Measurements from ENCODE around the gene YWHAG.
"Not testable (repeated sequence)": the region's sequence is repeated elsewhere in the genome, so short reads cannot be mapped to it uniquely, and the experiment has no call there.

The YWHAG gene

GRCh38 chr7:76377186-76377918 is 18.6 kb upstream of the YWHAG start:
- DNase-seq: no peak

- DNase-seq: no peak
Observed at GRCh38 chr7:76375251-76375650, 16.5 kb upstream of the YWHAG start.

GRCh38 chr7:76372984-76373833 is 14.4 kb upstream of the YWHAG start:
- no peak for DNase-seq

- no peak for DNase-seq
Observed at GRCh38 chr7:76371396-76371795, 12.6 kb upstream of the YWHAG start.

DNA sequence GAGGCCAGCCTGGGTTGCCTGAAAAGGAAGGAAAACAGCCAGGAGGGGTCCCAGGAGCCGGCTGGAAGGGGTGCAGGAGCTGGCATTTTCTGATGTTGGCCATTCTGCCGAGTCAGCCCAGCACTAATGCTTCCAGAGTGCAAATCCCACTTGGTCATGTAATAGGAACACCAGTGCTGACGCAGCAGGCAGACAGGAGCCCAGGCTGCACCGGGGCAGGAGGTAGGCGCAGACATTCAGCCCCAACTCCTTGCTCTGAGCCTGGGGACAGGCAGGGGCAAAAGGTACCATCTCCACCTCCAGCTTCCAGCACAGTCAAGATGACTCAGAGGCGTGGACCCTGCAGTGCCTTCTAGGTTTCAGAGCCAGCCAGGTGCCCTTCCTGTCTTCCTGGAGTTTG is 10.2 kb upstream of the YWHAG start:
- DNase-seq: no peak

- DNase-seq: no peak
Observed at GRCh38 chr7:76368190-76368589, 9.4 kb upstream of the YWHAG start.

DNA sequence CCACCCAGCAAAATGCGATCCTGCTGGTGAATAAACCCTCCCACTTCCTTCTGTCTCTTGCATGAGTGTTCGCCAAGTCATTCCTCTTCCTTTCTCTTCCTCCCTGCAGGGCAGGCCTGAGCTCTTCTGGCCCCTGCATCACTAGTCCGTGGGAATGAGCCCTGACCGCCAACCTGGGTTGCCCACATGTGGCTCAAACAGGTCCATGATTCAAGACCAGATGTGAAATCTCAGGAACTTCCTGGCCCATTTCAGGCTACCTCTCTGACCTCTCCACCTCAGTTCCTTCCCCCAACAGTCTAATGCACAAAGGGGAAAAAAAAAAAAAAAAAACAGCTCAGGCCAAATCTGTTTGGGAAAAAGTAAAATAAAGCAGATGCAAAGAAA is 5.4 kb upstream of the YWHAG start:
- no peak for DNase-seq

GRCh38 chr7:76363754-76364153 is 5.0 kb upstream of the YWHAG start:
- not testable (repeated sequence) for DNase-seq

GRCh38 chr7:76359978-76360638 is 1.3 kb upstream of the YWHAG start:
- DNase-seq: no peak

GRCh38 chr7:76359111-76359977 is 553 bp upstream of the YWHAG start:
- DNase-seq: peak; percentile 97

DNA sequence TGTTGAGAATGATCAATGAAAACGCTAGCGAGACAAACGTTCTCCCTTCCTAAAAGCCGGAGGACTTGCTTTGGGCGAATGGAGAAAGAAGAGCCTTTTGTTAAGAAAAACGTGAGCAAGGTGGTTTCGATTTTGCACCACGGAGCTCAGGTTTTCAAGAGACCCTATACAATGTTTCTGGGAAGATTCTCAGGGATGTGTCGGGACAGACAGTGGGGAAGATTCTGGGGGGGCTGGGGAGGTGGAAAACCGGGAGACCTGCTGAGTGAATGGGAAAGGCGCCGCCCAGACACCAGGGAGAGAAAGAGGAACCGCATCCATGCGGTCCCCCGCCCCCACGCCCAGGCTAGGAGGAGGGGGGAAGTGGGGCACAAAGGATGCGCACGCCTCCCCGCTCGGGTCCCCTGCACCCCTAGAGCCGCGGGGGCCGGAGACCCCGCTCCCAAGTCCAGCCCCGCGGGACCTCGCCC is 745 bp downstream of the YWHAG start:
- no peak for DNase-seq

DNA sequence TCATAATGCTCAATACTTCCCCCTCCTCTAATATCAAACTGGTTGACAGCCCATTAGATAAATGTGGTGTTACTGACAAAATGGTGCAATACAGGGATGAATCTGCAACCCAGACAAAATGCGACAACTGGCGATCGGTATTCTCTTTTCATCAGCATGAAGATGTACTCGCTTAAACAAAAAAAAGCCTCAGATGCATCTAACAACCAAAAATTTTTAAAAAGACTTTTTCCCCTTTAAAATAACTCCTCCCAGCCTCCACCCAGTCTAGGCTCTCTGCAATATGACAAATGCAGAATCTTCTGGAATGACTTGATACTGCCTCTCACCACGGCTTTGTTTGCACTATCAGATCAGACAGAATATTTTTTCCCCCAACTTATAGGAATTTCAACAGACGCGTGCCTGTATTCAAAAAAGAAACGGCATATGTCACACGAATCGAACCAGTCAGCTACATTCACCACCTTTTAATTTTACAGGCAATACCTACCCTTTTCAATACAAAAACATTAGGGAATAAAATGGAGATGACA is 1.2 kb downstream of the YWHAG start:
- no peak for DNase-seq

DNA sequence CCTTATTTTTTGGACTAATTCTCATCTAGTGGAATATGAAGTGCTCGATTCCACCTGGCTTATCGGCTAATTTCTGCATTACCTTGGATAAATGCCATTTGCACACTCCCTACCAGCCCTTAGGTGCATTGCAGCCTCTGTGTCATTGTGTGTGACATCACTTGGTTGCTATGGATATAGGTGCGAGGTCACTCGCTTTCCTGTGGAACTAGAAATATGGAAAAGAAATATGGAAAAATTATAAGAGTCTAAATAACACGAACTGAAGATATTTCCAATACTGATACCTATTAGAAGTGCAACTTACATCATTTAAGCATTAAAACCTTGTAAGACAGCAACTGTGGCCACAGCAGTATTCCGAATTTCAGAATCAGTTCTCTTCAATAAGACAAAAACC is 2.0 kb downstream of the YWHAG start:
- DNase-seq: peak; percentile 29

GRCh38 chr7:76356115-76356514 is 2.7 kb downstream of the YWHAG start:
- DNase-seq: no peak

GRCh38 chr7:76354981-76355730 is 3.6 kb downstream of the YWHAG start:
- DNase-seq: no peak

DNA sequence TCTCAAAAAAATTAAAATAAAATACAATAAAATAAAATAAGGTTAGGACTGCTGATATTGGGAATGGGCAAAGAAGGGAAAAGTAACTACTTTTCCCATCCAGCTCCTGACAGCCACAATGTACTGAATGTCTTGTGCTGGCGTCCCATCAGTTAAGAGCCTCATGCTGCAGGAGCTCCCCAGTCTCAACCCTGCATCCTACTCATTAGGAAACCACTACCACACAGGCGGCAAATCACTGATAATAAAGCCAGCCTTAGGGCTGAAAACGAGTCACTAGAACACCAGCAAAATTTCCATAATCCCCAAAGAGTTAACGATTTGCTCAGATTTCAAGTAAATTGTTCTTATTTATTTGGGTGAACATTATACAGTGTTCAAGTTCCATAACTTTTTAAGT is 4.3 kb downstream of the YWHAG start:
- no peak for DNase-seq

- no peak for DNase-seq
Observed at GRCh38 chr7:76353744-76354143, 5.0 kb downstream of the YWHAG start.

- no peak for DNase-seq
Observed at GRCh38 chr7:76352193-76352592, 6.6 kb downstream of the YWHAG start.

- no peak for DNase-seq
Observed at GRCh38 chr7:76351372-76351771, 7.4 kb downstream of the YWHAG start.

GRCh38 chr7:76349313-76349885 is 9.4 kb downstream of the YWHAG start:
- no peak for DNase-seq

GRCh38 chr7:76347710-76348109 is 11.1 kb downstream of the YWHAG start:
- no peak for DNase-seq

All from retina (tissue), 1 donor.